ENCODE results near the gene SLC39A11.

DNA sequence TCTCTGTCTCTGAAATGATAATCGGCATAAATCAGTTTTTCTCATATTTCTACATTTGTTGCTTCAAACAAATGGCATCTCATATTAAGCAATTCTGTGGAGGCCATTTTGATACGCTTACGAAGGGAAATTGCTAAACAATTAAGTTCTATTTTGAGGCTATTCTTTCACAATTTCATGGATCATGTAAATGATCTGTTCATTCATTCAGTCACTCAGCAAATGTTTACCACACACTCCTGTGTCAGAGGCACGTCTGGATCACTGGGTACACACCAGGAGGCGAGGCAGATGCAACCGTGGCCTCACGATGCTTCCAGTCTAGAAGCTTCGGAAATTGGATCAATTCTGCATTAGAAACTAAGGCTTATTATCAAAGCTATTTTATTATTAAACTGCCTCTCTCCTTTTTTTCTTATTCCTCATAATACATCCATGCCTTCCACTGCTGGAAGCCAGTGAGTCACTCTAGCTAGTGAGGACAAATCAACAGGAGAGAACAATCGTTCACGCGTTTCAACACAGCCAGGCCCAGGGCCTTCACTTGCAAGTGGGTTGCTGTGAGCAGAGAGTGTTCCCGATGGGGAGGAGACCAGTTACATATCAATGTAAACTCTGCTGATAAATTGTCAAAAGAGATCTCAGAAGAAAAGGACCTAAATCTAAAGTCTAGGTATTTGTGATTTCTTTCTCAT lies 11.3 kb upstream of the SLC39A11 start:
- TF ChIP-seq EZH2 (IDR thresholded peaks at IDR 0.05; ENCODE audit: borderline replicate concordance, low read length), result no peak
- TF ChIP-seq, protein P1, sequence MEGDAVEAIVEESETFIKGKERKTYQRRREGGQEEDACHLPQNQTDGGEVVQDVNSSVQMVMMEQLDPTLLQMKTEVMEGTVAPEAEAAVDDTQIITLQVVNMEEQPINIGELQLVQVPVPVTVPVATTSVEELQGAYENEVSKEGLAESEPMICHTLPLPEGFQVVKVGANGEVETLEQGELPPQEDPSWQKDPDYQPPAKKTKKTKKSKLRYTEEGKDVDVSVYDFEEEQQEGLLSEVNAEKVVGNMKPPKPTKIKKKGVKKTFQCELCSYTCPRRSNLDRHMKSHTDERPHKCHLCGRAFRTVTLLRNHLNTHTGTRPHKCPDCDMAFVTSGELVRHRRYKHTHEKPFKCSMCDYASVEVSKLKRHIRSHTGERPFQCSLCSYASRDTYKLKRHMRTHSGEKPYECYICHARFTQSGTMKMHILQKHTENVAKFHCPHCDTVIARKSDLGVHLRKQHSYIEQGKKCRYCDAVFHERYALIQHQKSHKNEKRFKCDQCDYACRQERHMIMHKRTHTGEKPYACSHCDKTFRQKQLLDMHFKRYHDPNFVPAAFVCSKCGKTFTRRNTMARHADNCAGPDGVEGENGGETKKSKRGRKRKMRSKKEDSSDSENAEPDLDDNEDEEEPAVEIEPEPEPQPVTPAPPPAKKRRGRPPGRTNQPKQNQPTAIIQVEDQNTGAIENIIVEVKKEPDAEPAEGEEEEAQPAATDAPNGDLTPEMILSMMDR (conservative IDR thresholded peaks at IDR 0.05 in 1 of 2, IDR thresholded peaks at IDR 0.05 in 1 of 2; ENCODE audit: extremely low read depth in 1 of 2, insufficient read depth in 1 of 2, low read depth in 1 of 2, low read length in 2 of 2), result no peak
